H1 (cell line): ENCODE data around the gene KAT5.

Source experiments
- EP300 ChIP-seq, 2 experiments: IDR thresholded peaks; 1 replicate in 1 of 2; 2 replicates in 1 of 2; pipeline ENCODE4 v1.6.1; 2011 to 2012; ENCODE audit warnings: low read depth in 2 of 2, low read length in 2 of 2, mild to moderate bottlenecking in 2 of 2, borderline replicate concordance in 1 of 2, inconsistent platforms in 1 of 2, moderate library complexity in 1 of 2
- EZH2 ChIP-seq: fragments of 200-600 bp; sonication (generic); IDR thresholded peaks from 2 replicates; pipeline ENCODE4 v1.7.1; 2012; ENCODE audit warnings: low read depth, mild to moderate bottlenecking, moderate library complexity, low read length, inconsistent platforms; ENCODE audit not compliant: severe bottlenecking
- JUN ChIP-seq: IDR thresholded peaks from 2 replicates; pipeline ENCODE4 v1.6.1; 2011; ENCODE audit warnings: low read depth, mild to moderate bottlenecking, improper control_type of control experiment, low read length
- JUND ChIP-seq: IDR thresholded peaks from 2 replicates; pipeline ENCODE4 v1.6.1; 2011; ENCODE audit warnings: mild to moderate bottlenecking, improper control_type of control experiment, low read length
- POLR2AphosphoS5 ChIP-seq: IDR thresholded peaks from 2 replicates; pipeline ENCODE4 v1.6.1; 2011; ENCODE audit warnings: low read depth, low read length
- RAD21 ChIP-seq, 2 experiments: IDR thresholded peaks in 1 of 2; conservative IDR thresholded peaks in 1 of 2; 2 replicates each; pipeline ENCODE4 v1.6.1; 2011; ENCODE audit warnings: low read depth in 2 of 2, low read length in 2 of 2, improper control_type of control experiment in 1 of 2, inconsistent platforms in 1 of 2, mild to moderate bottlenecking in 1 of 2, moderate library complexity in 1 of 2
- SP2 ChIP-seq: IDR thresholded peaks from 2 replicates; pipeline ENCODE4 v1.6.1; 2012; ENCODE audit warnings: mild to moderate bottlenecking, low read length, inconsistent platforms
- ZNF274 ChIP-seq: IDR thresholded peaks from 2 replicates; pipeline ENCODE4 v1.7.0; 2012; ENCODE audit warnings: low read length, borderline replicate concordance; ENCODE audit errors: extremely low read depth
- TF ChIP-seq, protein P1 (sequence below), 3 experiments: IDR thresholded peaks; 1 replicate in 2 of 3; 2 replicates in 1 of 3; pipeline versions ENCODE4 v1.5.1 to v1.6.1; 2011; ENCODE audit warnings: low read length in 3 of 3, mild to moderate bottlenecking in 3 of 3, inconsistent platforms in 2 of 3, low read depth in 1 of 3, moderate library complexity in 1 of 3; ENCODE audit not compliant: insufficient read depth in 1 of 3; ENCODE audit errors: control extremely low read depth in 1 of 3

DNA sequence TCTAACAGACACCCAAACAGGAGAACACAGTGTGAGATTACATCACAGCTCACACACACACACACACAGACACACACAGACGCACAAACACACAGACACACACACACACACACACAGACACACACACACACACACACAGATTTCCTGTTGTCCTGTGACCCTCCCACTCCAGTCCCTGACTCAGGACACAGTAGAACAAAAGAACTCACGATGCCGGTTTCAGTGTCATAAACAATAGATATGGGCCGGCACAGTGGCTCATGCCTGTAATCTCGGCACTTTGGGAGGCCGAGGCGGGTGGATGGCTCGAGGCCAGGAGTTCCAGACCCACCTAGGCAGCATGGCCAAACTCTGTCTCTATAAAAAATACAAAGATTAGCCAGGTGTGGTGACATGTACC lies 13.8 kb upstream of the KAT5 start:
- TF ChIP-seq ZNF274 (no peak), POLR2AphosphoS5 (no peak), JUN (no peak), RAD21 (IDR thresholded peaks at IDR 0.05 in 1 of 2, conservative IDR thresholded peaks at IDR 0.05 in 1 of 2; ENCODE audit: low read depth in 2 of 2, low read length in 2 of 2) (no peak), JUND (no peak), EZH2 (no peak), EP300 (IDR thresholded peaks at IDR 0.05; ENCODE audit: borderline replicate concordance in 1 of 2, low read depth in 2 of 2, low read length in 2 of 2) (no peak), SP2 (no peak)
- TF ChIP-seq, protein P1, sequence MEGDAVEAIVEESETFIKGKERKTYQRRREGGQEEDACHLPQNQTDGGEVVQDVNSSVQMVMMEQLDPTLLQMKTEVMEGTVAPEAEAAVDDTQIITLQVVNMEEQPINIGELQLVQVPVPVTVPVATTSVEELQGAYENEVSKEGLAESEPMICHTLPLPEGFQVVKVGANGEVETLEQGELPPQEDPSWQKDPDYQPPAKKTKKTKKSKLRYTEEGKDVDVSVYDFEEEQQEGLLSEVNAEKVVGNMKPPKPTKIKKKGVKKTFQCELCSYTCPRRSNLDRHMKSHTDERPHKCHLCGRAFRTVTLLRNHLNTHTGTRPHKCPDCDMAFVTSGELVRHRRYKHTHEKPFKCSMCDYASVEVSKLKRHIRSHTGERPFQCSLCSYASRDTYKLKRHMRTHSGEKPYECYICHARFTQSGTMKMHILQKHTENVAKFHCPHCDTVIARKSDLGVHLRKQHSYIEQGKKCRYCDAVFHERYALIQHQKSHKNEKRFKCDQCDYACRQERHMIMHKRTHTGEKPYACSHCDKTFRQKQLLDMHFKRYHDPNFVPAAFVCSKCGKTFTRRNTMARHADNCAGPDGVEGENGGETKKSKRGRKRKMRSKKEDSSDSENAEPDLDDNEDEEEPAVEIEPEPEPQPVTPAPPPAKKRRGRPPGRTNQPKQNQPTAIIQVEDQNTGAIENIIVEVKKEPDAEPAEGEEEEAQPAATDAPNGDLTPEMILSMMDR (IDR thresholded peaks at IDR 0.05; ENCODE audit: control extremely low read depth in 1 of 3, insufficient read depth in 1 of 3, low read depth in 1 of 3, low read length in 3 of 3) = no peak
